Fibroblast of upper back skin (primary cell): ENCODE results near the gene C3orf18.

Source experiments
- DNase-seq: peaks from one replicate; pipeline ENCODE4 v3.0.0-alpha.2; 2013

The C3orf18 gene

DNA sequence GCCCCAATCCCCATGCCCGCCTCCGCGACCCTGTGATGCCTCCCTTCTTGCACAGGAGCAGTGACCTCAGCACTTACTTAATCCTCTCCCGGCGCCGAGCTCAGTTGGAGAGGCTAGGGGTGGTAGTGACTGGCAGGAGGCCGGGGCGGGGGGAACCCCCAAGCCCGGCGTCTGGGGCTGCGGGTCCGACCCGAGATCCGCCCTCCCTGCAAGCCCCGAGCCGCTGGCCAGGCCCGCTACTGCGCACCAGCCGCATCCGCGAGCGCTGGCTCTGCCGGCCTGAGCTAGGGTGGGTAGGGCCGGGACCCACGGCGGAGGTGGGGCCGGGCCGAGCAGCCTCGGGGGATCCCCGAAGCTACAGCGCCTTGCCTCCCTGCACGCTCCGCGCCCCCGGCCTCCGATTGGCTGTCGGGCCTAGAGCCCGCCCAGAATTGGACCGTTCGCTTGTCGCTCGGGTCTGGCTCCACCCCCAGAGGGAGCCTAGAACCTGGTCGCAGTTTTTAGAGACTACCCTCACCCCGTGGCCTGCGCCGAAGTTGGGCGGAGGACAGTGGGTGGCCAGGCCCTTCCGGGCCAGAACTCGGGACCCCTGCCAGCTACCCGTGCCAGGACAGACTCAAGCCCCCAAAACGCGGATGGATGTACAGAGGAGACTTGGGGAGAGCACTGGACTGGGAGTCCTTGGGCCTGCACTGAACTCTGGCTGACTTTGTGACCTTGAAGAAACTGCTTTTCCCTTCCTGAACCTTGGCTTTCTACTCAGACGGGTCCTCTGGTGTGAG lies at the start of gene C3orf18:
Gene C3orf18, minus strand, starts transcription at position 362 of the 782 bp plus-strand sequence. CDS start 2,048 bp downstream, outside the sequence.
- DNase-seq, result peak; percentile 90

- DNase-seq, result peak; percentile 88
Observed at GRCh38 chr3:50616770-50617095, 49.2 kb upstream of the C3orf18 start.

GRCh38 chr3:50616003-50616769 lies 48.6 kb upstream of the C3orf18 start:
- peak; percentile 77 for DNase-seq

DNA sequence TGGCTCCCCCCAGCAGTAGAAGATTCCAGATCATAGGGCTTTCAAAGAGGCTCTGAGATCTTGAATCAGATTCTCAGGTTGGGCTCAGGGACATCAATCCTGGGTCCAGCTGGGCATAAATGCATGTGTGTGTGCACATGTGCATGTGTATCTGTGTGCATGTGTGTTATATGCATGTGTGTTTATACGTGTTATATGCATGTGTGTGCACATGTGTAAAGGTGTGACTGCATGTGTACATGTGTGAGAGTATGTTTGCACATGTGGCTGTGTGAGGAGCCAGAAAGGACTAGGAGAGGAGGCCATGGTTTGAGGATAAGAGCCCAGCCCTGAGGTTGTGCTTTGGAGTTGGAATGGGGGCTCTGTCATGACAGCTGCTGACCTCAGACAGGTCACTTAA lies 47.6 kb upstream of the C3orf18 start:
- no peak for DNase-seq

GRCh38 chr3:50612970-50613846 lies 45.7 kb upstream of the C3orf18 start:
- no peak for DNase-seq

- no peak for DNase-seq
Observed at GRCh38 chr3:50612234-50612882, 44.8 kb upstream of the C3orf18 start.

GRCh38 chr3:50611464-50612233 lies 44.1 kb upstream of the C3orf18 start, which contains the start of gene CISH:
Gene CISH, minus strand, starts transcription at chr3:50611774. Its CDS starts 124 bp downstream, at chr3:50611650.
- DNase-seq, result peak; percentile 95

DNA sequence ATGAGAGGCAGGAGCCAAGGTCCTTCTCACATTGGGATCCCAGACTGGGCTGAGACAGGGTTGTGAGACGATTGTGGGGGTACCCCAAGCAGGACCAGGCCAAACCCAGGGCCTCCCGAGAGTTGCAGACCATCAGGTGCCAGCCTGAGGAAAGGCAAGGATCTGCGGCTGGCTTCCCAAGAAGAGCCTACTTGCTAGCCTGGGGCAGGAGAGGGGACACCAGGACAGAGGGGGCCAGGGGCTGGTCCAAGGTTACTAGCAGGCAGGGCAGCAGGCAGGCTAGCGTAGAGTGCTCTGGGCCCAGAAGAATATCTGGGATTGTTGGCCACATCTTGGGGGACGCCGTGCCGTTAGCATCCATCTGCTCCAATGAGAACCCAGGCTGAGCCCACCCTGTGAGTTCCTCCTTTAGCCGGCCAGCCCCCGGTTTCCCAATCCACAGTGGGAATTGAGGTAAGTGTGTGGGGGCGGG lies 43.5 kb upstream of the C3orf18 start:
- no peak for DNase-seq

DNA sequence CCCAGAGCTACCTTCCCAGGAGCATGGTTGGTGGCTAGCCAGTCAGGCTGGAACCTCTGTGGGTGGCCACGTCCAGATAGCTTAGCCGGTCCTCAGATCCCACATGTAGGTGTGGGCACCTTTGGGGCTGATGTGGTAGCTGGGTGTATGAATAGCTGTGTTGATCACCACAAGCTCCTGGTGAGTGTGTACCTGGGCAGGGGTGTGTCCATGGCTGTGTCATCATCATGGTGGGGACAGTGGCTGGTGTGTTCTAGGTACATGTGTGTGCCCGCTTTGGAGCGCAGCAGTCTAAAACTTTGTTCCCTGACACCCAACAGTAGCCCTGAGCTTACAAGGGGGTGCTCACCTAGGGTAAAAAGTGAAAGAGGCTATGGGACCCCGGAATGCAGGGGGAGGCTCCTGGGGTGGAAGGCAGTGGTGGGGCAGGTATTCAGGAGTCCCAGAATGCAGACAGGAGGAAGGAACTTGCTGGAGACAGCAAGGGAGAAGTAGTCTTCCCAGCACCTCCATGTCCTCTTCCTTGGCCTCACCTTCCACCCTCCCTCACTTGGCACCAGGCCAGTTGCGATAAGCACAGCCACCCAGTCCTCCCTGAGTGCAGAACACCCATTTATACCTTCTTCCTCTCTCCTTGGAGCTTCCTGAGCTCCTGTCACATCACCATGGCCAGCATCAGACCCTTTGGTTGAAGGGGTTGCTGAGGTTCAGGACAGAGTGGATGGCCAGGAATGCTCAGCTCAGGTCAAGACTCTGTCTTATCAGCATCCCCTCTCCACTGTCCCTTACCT lies 42.8 kb upstream of the C3orf18 start:
- no peak for DNase-seq

GRCh38 chr3:50609763-50610085 lies 42.2 kb upstream of the C3orf18 start:
- no peak for DNase-seq

- DNase-seq, result no peak
Observed at GRCh38 chr3:50609071-50609762, 41.7 kb upstream of the C3orf18 start.

GRCh38 chr3:50608278-50608677 lies 40.7 kb upstream of the C3orf18 start:
- DNase-seq, result no peak

GRCh38 chr3:50607271-50608091 lies 39.9 kb upstream of the C3orf18 start:
- no peak for DNase-seq

- no peak for DNase-seq
Observed at GRCh38 chr3:50606596-50606995, 39.0 kb upstream of the C3orf18 start.

- no peak for DNase-seq
Observed at GRCh38 chr3:50605901-50606326, 38.4 kb upstream of the C3orf18 start.

DNA sequence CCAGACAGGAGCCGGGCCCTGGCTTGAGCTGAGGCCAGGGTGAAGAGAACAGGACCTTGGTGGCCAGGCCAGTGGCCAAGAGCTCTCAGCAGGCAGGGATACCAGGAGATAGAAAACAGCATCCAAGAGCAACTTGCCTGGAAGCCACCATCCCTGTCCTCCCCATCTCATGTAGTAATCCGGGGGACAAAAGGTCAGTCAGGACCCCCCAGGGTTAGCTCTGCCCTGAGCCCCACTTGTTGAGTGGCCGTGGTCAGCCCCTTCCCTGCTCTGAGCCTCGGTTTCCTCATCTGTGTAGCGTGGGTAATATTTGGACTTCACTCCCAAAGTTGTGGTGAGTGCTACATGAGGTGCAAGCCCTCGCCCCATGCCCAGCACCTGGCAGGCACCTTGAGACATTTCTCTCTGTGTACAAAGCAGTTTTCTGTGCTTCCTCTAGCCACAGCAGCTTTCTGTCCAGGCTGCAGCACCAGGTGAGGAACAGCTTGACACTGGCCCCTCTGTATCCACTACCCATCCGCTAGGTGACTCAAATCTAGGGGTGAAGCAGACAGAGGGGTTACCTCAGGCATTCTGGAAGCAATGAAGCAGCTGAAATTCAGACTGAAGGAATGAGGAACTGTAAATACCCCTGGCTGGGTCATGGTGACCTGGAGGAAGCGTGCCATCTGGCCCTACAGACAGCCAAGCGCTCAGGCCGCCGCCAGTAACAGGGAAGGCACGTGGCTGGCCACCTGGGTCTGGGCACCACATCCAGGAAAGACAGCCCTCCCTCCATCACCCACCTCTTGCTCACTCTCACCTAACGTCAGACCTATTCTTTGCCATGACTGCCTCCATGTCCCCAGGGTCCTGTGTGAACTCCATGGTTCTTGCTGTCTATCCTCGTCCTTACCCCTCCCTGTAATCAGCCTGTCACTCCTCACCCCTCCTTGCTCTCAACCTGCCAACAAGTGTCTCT lies 37.4 kb upstream of the C3orf18 start:
- no peak for DNase-seq

DNA sequence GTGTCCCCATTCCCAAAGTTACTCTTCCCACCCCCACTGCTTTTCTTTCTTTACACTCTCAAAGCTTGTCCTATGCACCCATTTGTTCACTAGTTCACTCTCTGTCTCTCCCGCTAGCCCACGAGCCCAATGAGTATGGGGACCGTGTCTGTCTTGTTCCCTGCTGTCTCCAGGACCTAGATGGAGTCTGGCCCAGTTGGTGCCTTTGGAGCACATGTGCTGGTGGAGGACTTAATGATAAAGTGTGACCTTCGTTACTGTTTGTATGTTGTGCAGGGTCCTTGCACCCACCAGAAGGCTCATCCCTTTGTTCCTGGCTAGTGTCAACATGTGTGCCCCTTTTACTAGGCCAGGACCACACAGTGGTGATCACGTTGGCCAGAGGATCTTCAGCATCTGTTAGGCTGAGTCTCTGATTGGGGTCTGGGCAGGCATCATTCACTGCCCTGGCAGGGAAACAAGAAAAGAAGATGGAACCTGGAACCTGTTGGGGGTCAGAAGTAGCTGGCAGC lies 36.6 kb upstream of the C3orf18 start:
- DNase-seq, result no peak
